Keratinocyte (primary cell): ENCODE data around the gene CFAP54. TPM values are rescaled to one million over a fixed set of nuclear protein-coding genes. Genes with fewer than 3 reads are reported as not detected.

ENCODE experiments used
- DNase-seq: peaks from one replicate; pipeline ENCODE4 v3.0.0-alpha.2; 2011; ENCODE audit warnings: low read depth, missing footprints, low spot score
- FAIRE-seq: peaks from 2 replicates; lab custom pipeline; 2011; peaks lifted over from hg19 to GRCh38; lab: Jason Lieb, UNC
- H2AFZ ChIP-seq: 2 replicates; pipeline ENCODE4 v1.6.0; 2012; ENCODE audit warnings: low read length, control low read depth, inconsistent platforms; ENCODE audit not compliant: control insufficient read depth
- H3K27ac ChIP-seq: 2 replicates; pipeline ENCODE4 v1.5.1; 2011; ENCODE audit warnings: low read length; ENCODE audit not compliant: control insufficient read depth, insufficient read depth
- H3K27me3 ChIP-seq: 3 replicates; pipeline ENCODE4 v1.6.0; 2011; ENCODE audit warnings: low read length; ENCODE audit not compliant: control insufficient read depth, insufficient read depth; ENCODE audit errors: extremely low read depth
- H3K36me3 ChIP-seq, 2 experiments: 2 replicates in 1 of 2; 3 replicates in 1 of 2; pipeline ENCODE4 v1.5.1; 2011; ENCODE audit warnings: low read length in 2 of 2, mild to moderate bottlenecking in 1 of 2; ENCODE audit not compliant: control insufficient read depth in 2 of 2, insufficient read depth in 2 of 2; ENCODE audit errors: extremely low read depth in 1 of 2
- H3K4me1 ChIP-seq: 3 replicates; pipeline ENCODE4 v1.5.1; 2011; ENCODE audit warnings: low read length; ENCODE audit not compliant: control insufficient read depth, insufficient read depth; ENCODE audit errors: extremely low read depth
- H3K4me2 ChIP-seq: 3 replicates; pipeline ENCODE4 v1.6.0; 2011; ENCODE audit warnings: low read depth, low read length; ENCODE audit not compliant: control insufficient read depth, insufficient read depth; ENCODE audit errors: extremely low read depth
- H3K4me3 ChIP-seq, 3 experiments: fragments of 200-600 bp in 1 of 3; sonication (generic) in 1 of 3; 2 replicates in 2 of 3; 3 replicates in 1 of 3; pipeline ENCODE4 v1.5.1; 2011 to 2016; ENCODE audit warnings: low read length in 3 of 3, mild to moderate bottlenecking in 3 of 3, control low read depth in 2 of 3, inconsistent platforms in 1 of 3, low read depth in 1 of 3, mixed read lengths in 1 of 3, mixed run types in 1 of 3, moderate library complexity in 1 of 3; ENCODE audit not compliant: control insufficient read depth in 2 of 3, insufficient read depth in 2 of 3; ENCODE audit errors: extremely low read depth in 1 of 3
- H3K79me2 ChIP-seq: 2 replicates; pipeline ENCODE4 v1.6.0; 2012; ENCODE audit warnings: low read length; ENCODE audit not compliant: control insufficient read depth, insufficient read depth
- H3K9ac ChIP-seq: 3 replicates; pipeline ENCODE4 v1.6.0; 2011; ENCODE audit warnings: low read length; ENCODE audit not compliant: control insufficient read depth, insufficient read depth; ENCODE audit errors: extremely low read depth
- H3K9me1 ChIP-seq: 3 replicates; pipeline ENCODE4 v1.6.0; 2011; ENCODE audit warnings: low read length; ENCODE audit not compliant: control insufficient read depth, insufficient read depth; ENCODE audit errors: extremely low read depth
- H3K9me3 ChIP-seq: 2 replicates; pipeline ENCODE4 v1.5.1; 2012; ENCODE audit warnings: low read depth, low read length; ENCODE audit not compliant: control insufficient read depth
- H4K20me1 ChIP-seq: 3 replicates; pipeline ENCODE4 v1.6.0; 2011; ENCODE audit warnings: low read length; ENCODE audit not compliant: control insufficient read depth, insufficient read depth; ENCODE audit errors: extremely low read depth
- CTCF ChIP-seq, 3 experiments: IDR thresholded peaks in 1 of 3; conservative IDR thresholded peaks in 1 of 3; optimal IDR thresholded peaks in 1 of 3; 2 replicates in 2 of 3; 3 replicates in 1 of 3; pipeline versions ENCODE3 to v1.5.1; 2011; ENCODE audit warnings: low read length in 3 of 3, mild to moderate bottlenecking in 3 of 3, moderate library complexity in 2 of 3, control low read depth in 1 of 3, inconsistent platforms in 1 of 3; ENCODE audit not compliant: insufficient read depth in 2 of 3; ENCODE audit errors: extremely low read depth in 1 of 3
- EZH2 ChIP-seq: IDR thresholded peaks from one replicate; pipeline ENCODE4 v1.6.1; 2012; ENCODE audit warnings: inconsistent platforms, mild to moderate bottlenecking, low read length, moderate library complexity
- dilution Hi-C: fragments of 300-500 bp; cut with MboI; formaldehyde crosslinking; loops from one replicate; pipeline ENCODE4 v1.7.0; 2020; ENCODE audit warnings: low sequenced_read_pairs; ENCODE audit not compliant: extremely low pct_ligation_motif_present
- polyA plus RNA-seq, 5 experiments: library from polyadenylated mRNA; depleted of rRNA in 3 of 5; stranded (reverse) in 3 of 5; stranded (forward) in 1 of 5; unstranded in 1 of 5; fragments of >200 nt; gene quantifications; 1 replicate in 1 of 5; 2 replicates in 3 of 5; 3 replicates in 1 of 5; pipeline versions ENCODE4 v1.2.1 to v1.2.3, GENCODE V29; 2011 to 2012; ENCODE audit warnings: missing spikeins in 2 of 5, low read depth in 1 of 5, low replicate concordance in 1 of 5

CFAP54 gene
- polyA plus RNA-seq, 1 donor (not counting 4 experiments of a cell fraction or from before 2014, with no cell fraction given) = 1.2 TPM

- no peak overlapping the region for H3K9ac ChIP-seq
- DNase-seq (no peak), FAIRE-seq (no peak)
- H3K9me3 ChIP-seq = no peaks in the 10 kb centered on the region
- H2AFZ ChIP-seq = no peak overlapping the region
- H3K4me3 ChIP-seq = no peak overlapping the region
- no peaks in the 10 kb centered on the region for H3K79me2 ChIP-seq
- H3K9me1 ChIP-seq = no peaks in the 10 kb centered on the region
- peaks cover 28% of the 10 kb centered on the region for H3K4me1 ChIP-seq
- dilution Hi-C loops = no loop called here
- H3K36me3 ChIP-seq = no peaks in the 10 kb centered on the region
- TF ChIP-seq EZH2 = no peak
- no peak for TF ChIP-seq CTCF (optimal IDR thresholded peaks at IDR 0.05 in 1 of 3, IDR thresholded peaks at IDR 0.05 in 1 of 3, conservative IDR thresholded peaks at IDR 0.05 in 1 of 3; ENCODE audit: extremely low read depth in 1 of 3, insufficient read depth in 2 of 3, low read length in 3 of 3)
- no peaks in the 10 kb centered on the region for H3K27me3 ChIP-seq
- no peak overlapping the region for H3K4me2 ChIP-seq
- H4K20me1 ChIP-seq = no peaks in the 10 kb centered on the region
- H3K27ac ChIP-seq = no peak overlapping the region
Observed at GRCh38 chr12:96503976-96504375, 14.6 kb downstream of the CFAP54 start.

DNA sequence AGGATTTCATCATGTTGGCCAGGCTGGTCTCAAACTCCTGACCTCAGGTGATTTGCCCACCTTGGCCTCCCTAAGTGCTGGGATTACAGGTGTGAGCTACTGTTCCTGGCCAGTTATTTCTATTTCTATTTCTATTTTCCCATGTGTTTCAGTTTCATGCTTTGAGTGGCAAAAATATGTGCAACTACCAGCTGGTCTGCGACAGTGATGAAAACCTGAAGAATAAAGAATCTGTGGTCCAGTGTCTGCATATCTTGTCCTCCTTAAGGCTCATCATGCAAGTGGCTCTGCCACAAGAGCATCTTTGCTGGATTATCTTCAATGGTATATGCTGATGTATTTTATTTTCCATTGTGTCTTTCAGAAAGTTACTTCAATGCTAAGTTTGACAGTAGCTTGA is 17.4 kb downstream of the CFAP54 start:
- H3K27ac ChIP-seq = no peak overlapping the region
- H2AFZ ChIP-seq = no peak overlapping the region
- H3K27me3 ChIP-seq = no peaks in the 10 kb centered on the region
- H3K79me2 ChIP-seq = no peaks in the 10 kb centered on the region
- H3K4me1 ChIP-seq = peaks cover 18% of the 10 kb centered on the region
- no peaks in the 10 kb centered on the region for H4K20me1 ChIP-seq
- no peak overlapping the region for H3K4me2 ChIP-seq
- no peaks in the 10 kb centered on the region for H3K36me3 ChIP-seq
- DNase-seq (no peak), FAIRE-seq (no peak)
- no peaks in the 10 kb centered on the region for H3K9me1 ChIP-seq
- H3K9me3 ChIP-seq = no peaks in the 10 kb centered on the region
- TF ChIP-seq CTCF (optimal IDR thresholded peaks at IDR 0.05 in 1 of 3, IDR thresholded peaks at IDR 0.05 in 1 of 3, conservative IDR thresholded peaks at IDR 0.05 in 1 of 3; ENCODE audit: extremely low read depth in 1 of 3, insufficient read depth in 2 of 3, low read length in 3 of 3) (no peak), EZH2 (no peak)
- no peak overlapping the region for H3K9ac ChIP-seq
- H3K4me3 ChIP-seq = no peak overlapping the region
- dilution Hi-C loops = no loop called here
